GM12872 (cell line): ENCODE results near the gene C8G.
A peak's percentile ranks its signal among the peaks of the same experiment; 100 is the strongest.

ENCODE experiments used
- CTCF ChIP-seq: IDR thresholded peaks from 3 replicates; pipeline ENCODE4 v1.5.1; 2011; ENCODE audit warnings: low read depth, mild to moderate bottlenecking, low read length, moderate library complexity; ENCODE audit not compliant: insufficient read depth

C8G gene

DNA sequence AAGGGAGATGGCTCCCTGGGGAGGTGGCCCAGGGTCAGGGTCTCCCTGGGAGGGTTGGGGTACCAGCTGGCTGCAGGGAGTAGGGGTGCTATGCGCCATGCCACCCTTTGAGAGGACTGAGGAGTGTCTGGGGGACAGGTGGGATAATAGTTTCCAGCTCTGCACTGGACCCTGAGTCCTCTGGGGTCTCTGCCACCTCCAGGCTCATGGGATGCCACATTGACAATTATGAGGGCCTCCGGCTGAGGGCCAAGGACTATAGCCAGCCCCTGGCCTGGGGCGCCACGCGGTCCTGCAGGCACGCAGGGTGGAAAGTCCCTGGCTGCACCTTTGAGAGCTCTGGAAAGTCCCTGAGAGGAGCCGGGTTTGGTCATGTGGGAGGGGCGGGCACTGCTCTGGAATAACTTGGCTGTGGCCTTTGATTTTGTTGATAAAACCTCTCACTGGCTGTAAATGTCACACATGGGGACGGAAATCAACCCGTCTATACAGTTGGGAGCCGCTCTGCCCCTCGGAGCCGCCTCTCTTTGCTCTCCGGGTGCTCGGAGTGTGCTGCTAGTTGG lies 42.7 kb upstream of the C8G start:
- TF ChIP-seq CTCF: no peak

DNA sequence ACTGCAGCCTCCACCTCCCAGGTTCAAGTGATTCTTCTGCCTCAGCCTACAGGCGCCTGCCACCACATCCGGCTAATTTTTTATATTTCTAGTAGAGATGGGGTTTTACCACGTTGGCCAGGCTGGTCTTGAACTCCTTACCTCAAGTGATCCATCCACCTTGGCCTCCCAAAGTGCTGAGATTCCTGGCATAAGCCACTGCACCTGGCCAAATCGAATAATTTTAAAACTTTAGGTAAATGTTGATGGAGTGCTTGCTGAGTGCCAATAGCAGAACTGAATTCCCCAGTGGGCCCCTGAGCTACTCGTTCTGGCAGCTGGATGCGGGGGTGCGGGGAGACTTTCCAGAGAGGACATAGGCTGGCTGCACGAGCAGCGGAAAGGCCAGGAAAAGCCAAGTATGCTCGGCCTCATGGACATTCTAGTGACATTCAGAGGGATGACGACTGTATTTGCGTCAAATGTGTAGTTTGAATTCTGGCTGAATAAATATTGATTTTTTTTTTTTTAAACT lies 41.9 kb upstream of the C8G start:
- no peak for TF ChIP-seq CTCF

DNA sequence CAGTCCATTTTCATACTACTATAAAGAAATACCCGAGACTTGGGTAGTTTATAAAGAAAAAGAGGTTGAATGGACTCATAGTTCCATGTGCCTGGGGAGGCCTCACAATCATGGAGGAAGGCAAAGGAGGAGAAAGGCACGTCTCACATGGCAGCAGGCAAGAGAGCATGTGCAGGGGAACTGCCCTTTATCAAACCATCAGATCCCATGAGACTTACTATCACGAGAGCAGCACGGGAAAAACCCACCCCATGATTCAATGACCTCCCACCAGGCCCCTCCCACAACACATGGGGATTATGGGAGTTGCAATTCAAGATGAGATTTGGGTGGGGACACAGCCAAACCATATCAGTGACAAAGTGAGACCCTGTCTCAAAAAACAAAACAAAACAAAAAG lies 38.8 kb upstream of the C8G start:
- TF ChIP-seq CTCF: no peak

DNA sequence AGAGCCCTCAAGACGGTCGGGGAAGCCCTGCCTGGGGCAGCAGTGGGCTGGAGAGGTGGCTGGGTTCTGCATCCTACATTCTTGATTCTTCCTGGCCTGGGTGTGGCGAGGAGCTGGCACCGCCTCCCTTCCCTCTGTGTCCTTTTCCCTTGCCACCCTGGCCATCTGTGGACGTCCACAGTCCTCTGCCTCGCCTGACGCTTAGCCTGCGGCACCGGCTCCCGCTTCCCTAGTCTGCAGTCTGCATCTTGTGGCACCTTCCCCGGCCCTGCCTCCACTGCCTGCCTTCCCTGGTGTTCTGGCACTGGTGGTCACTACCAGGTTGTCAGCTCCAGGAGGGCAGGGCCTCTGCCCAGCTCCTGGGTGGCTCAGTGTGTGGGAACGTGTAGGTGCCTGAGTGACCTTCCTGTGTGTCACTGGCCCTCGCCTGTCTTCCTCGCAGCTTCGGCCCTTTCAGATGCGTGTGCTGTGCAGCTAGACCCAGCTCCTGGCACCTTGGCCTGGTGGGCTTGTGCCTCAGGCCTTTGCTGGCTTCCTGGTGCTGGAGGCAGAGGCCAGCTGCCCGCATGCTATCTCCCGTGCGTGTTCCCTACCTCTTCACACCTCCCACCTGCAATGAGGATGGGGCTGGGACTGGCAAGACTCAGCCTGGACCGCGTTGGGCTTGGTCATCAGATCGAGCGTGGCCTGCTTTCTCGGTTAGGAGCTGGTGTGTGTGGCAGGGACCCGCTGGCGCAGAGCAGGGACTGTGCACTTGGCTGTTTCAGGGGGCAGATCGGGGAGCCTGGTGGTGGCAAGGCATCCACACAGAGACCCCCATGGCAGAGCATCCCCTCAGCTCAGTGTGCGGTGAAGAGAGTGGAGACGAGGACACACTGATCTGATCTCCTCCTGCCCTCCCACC lies 37.8 kb upstream of the C8G start:
- no peak for TF ChIP-seq CTCF

GRCh38 chr9:136910197-136910900 lies 34.7 kb upstream of the C8G start:
- TF ChIP-seq CTCF: no peak

DNA sequence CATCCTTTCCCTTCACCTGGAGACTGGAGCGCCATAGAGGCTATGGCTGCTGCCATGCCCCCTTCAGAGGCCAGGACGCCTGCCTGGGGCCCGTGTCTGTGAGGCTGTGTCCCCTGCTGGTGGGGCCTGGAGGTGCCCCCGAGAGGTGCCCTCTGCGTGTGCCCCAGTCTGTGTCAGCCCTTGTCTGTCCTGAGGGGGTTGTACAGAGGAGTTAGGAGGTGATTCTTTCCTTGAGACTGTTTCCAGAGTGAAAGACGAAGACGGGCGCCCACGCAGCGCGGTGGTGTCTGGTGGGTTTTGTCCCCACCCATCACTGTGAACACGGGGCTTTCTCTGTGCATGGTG lies 34.2 kb upstream of the C8G start:
- TF ChIP-seq CTCF: peak; percentile 35; the same call in 1 of the 3 replicates
